ENCODE results near the gene GORAB. TPM values are rescaled to one million over a fixed set of nuclear protein-coding genes. Genes with fewer than 3 reads are reported as not detected.

The GORAB gene
- total and polyA plus RNA-seq, 9 of the 15 experiments (the other 6 are each of a cell fraction or from before 2014, with no cell fraction given): 4.4 to 12.9 (median 8.9) TPM

DNA sequence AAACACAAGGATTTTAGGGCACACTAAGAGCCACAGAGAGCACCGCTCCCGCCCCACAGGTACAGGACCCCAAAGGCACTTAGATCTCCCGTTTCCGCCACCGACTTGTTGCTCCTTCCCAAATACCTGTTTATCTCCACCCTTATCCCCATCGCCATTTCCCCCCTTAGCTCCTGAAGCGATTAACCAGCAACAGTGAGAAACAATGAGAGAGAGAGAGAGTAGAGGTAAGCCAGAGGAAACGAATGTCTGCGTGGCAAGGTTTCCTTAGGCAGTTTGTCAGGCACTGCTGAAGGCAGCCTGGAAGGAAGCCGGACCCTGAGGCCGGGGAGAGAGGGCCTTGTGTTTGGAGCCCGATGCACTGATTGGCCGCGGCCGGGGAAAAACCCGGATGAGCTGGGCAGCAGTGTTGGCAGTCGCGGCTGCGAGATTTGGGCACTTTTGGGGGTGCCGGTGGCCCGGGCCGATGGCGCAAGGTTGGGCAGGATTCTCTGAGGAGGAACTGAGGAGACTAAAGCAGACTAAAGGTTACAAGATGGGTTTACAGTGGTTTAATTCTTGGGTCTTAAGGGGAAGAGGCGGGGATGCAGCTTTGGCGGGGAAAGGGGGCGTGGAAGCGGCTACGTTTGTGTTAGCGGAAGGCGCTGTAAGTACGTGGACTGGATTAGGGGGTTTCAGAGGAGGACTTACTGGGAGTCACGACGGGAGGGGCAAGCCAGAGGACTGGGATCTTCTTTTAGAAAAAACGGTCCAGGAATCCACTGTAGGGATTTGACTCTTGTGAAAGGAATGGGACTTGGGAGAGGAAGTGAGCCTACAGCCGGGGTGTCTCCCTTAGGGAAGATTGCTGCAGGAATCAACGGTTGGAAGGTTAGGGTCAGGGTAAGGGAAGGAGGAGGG is at the start of gene GORAB (continued):
- no peak for TF ChIP-seq ZBTB33 (CRISPR knock-in tag; IDR thresholded peaks at IDR 0.05)
- TF ChIP-seq SRSF1 (IDR thresholded peaks at IDR 0.05; ENCODE audit: low read depth, low read length): no peak
- peak; percentile 93 for TF ChIP-seq ZNF589 (CRISPR knock-in tag; IDR thresholded peaks at IDR 0.05; ENCODE audit: low read depth)
- TF ChIP-seq ZNF197 (CRISPR knock-in tag; IDR thresholded peaks at IDR 0.05; ENCODE audit: low read depth): 0 out of 2 replicates have a peak, but pooled peaks have one; percentile 77
- peak; percentile 13; the same call in 1 of the 2 replicates for TF ChIP-seq ZEB2 (IDR thresholded peaks at IDR 0.05)
- TF ChIP-seq, protein P1, sequence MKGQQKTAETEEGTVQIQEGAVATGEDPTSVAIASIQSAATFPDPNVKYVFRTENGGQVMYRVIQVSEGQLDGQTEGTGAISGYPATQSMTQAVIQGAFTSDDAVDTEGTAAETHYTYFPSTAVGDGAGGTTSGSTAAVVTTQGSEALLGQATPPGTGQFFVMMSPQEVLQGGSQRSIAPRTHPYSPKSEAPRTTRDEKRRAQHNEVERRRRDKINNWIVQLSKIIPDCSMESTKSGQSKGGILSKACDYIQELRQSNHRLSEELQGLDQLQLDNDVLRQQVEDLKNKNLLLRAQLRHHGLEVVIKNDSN (CRISPR knock-in tag; IDR thresholded peaks at IDR 0.05): no peak; the same call in 1 of the 2 replicates
- no peak for TF ChIP-seq SP2 (IDR thresholded peaks at IDR 0.05; ENCODE audit: extremely low read depth, low read depth, low read length, poor library complexity, severe bottlenecking)
- TF ChIP-seq ILF3 (IDR thresholded peaks at IDR 0.05; ENCODE audit: borderline replicate concordance): no peak
- TF ChIP-seq ADNP (tag; IDR thresholded peaks at IDR 0.05): no peak
- no peak for TF ChIP-seq POLR3G (IDR thresholded peaks at IDR 0.05; ENCODE audit: extremely low read depth, insufficient read length, insufficient replicate concordance)
- TF ChIP-seq CBFA2T3 (IDR thresholded peaks at IDR 0.05): no peak
- peak; percentile 58; the same call in 1 of the 2 replicates for TF ChIP-seq ZNF263 (CRISPR knock-in tag; IDR thresholded peaks at IDR 0.05; ENCODE audit: borderline replicate concordance)
- TF ChIP-seq BCOR (IDR thresholded peaks at IDR 0.05): no peak
- no peak; a peak in 2 of 4 replicates for TF ChIP-seq ARNT (IDR thresholded peaks at IDR 0.05)
- no peak for TF ChIP-seq ZBED1 (IDR thresholded peaks at IDR 0.05)
- TF ChIP-seq TSHZ1 (CRISPR knock-in tag; IDR thresholded peaks at IDR 0.05): no peak
- no peak for TF ChIP-seq RFX5 (IDR thresholded peaks at IDR 0.05; ENCODE audit: low read depth, low read length)
- TF ChIP-seq TAF15 (IDR thresholded peaks at IDR 0.05; ENCODE audit: low read depth, low read length): no peak
- peak; percentile 69 for TF ChIP-seq ZNF41 (CRISPR knock-in tag; conservative IDR thresholded peaks at IDR 0.05)
- no peak for TF ChIP-seq CAMTA2 (CRISPR knock-in tag; conservative IDR thresholded peaks at IDR 0.05)
- TF ChIP-seq ZKSCAN8 (CRISPR knock-in tag; IDR thresholded peaks at IDR 0.05): no peak

Data from K562 (cell line).